SU-DHL-6 (cell line): Measurements from ENCODE around the gene FGFRL1.

Experiments
- EZH2phosphoT487 ChIP-seq: fragments of 200-600 bp; sonication (generic), shearing (Covaris generic); conservative IDR thresholded peaks from 2 replicates; pipeline ENCODE4 v1.6.1; 2018; ENCODE audit warnings: mild to moderate bottlenecking, antibody characterized with exemption, low read length, moderate library complexity, mixed read lengths
- TF ChIP-seq, protein P1 (sequence below): fragments of 200-600 bp; sonication (generic); IDR thresholded peaks from one replicate; pipeline ENCODE4 v1.5.1; 2017; ENCODE audit warnings: antibody characterized with exemption, mild to moderate bottlenecking, low read length, moderate library complexity; ENCODE audit not compliant: insufficient read depth, poor library complexity, severe bottlenecking

DNA sequence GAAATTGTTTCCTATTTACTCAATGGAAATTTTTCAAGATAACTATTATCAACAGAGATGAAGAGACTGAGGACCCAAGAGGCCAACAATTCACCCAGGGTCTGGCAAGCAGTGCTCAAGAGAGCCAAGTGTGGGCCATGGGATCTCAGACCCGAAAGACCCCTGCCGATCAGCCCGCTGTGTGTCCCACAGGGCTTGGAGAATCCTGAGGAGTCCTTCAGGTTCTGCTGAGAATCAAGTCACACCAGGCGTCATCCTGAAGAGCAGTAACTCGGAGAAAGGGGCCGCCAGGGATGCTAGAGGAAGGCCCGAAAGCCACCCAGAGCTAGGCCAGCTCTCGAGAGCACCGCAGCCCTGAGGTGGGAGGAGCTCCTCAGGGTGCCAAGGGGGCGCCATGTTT is 48.7 kb downstream of the FGFRL1 start:
- TF ChIP-seq, protein P1, sequence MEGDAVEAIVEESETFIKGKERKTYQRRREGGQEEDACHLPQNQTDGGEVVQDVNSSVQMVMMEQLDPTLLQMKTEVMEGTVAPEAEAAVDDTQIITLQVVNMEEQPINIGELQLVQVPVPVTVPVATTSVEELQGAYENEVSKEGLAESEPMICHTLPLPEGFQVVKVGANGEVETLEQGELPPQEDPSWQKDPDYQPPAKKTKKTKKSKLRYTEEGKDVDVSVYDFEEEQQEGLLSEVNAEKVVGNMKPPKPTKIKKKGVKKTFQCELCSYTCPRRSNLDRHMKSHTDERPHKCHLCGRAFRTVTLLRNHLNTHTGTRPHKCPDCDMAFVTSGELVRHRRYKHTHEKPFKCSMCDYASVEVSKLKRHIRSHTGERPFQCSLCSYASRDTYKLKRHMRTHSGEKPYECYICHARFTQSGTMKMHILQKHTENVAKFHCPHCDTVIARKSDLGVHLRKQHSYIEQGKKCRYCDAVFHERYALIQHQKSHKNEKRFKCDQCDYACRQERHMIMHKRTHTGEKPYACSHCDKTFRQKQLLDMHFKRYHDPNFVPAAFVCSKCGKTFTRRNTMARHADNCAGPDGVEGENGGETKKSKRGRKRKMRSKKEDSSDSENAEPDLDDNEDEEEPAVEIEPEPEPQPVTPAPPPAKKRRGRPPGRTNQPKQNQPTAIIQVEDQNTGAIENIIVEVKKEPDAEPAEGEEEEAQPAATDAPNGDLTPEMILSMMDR, result no peak
- no peak for TF ChIP-seq EZH2phosphoT487
